ENCODE measurements around the gene NDUFA7. TPM values are rescaled to one million over a fixed set of nuclear protein-coding genes. Genes with fewer than 3 reads are reported as not detected.
"Not testable (repeated sequence)": the region's sequence is repeated elsewhere in the genome, so short reads cannot be mapped to it uniquely, and the experiment has no call there.

The NDUFA7 gene
- total RNA-seq, 4 donors from 2014 or later: 24.6 to 43.4 (median 38.5) TPM; not detected in 1

- Histone ChIP-seq H3K36me3 (no peaks in the 10 kb centered on the region), H3K27ac (peak overlapping the region in 2 of 4 donors; percentile 10 to 48), H3K4me3 (no peak overlapping the region), H3K9me3 (no peaks in the 10 kb centered on the region), H3K4me1 (peaks cover 0 to 19% (median 0%) of the 10 kb centered on the region in 4 donors), H3K27me3 (no peaks in the 10 kb centered on the region)
- no peak for DNase-seq
- no peak for TF ChIP-seq CTCF (IDR thresholded peaks at IDR 0.05)
Measured at GRCh38 chr19:8357007-8357521, 35.9 kb upstream of the NDUFA7 start.

GRCh38 chr19:8355631-8356402, 34.6 kb upstream of the NDUFA7 start:
- peak in 1 of 3 donors; percentile 64 for DNase-seq
- Histone ChIP-seq H3K27me3 (no peaks in the 10 kb centered on the region), H3K4me1 (peaks cover 0 to 9% (median 0%) of the 10 kb centered on the region in 4 donors), H3K9me3 (no peaks in the 10 kb centered on the region), H3K4me3 (no peak overlapping the region), H3K27ac (peak overlapping the region in 2 of 4 donors; percentile 35 to 59), H3K36me3 (no peaks in the 10 kb centered on the region)
- TF ChIP-seq CTCF (IDR thresholded peaks at IDR 0.05) (no peak), POLR2A (IDR thresholded peaks at IDR 0.05) (no peak)

- not testable (repeated sequence) for H3K9me3 ChIP-seq, DNase-seq, H3K4me3 ChIP-seq, H3K36me3 ChIP-seq, H3K27me3 ChIP-seq, H3K27ac ChIP-seq, H3K4me1 ChIP-seq
Measured at GRCh38 chr19:8352845-8353244, 31.7 kb upstream of the NDUFA7 start.

GRCh38 chr19:8352134-8352827, 31.1 kb upstream of the NDUFA7 start:
- no peaks in the 10 kb centered on the region for H3K9me3 ChIP-seq
- H3K27me3 ChIP-seq: no peaks in the 10 kb centered on the region
- no peak overlapping the region for H3K27ac ChIP-seq
- peaks cover 0 to 9% (median 0%) of the 10 kb centered on the region in 4 donors for H3K4me1 ChIP-seq
- H3K36me3 ChIP-seq: no peaks in the 10 kb centered on the region
- no peak for DNase-seq
- no peak for TF ChIP-seq POLR2A (IDR thresholded peaks at IDR 0.05)
- no peak for TF ChIP-seq CTCF (IDR thresholded peaks at IDR 0.05)
- no peak overlapping the region for H3K4me3 ChIP-seq

- not testable (repeated sequence) for H3K9me3 ChIP-seq, H3K27me3 ChIP-seq, H3K4me3 ChIP-seq, H3K27ac ChIP-seq, DNase-seq, H3K36me3 ChIP-seq, H3K4me1 ChIP-seq
Measured at GRCh38 chr19:8349629-8350372, 28.6 kb upstream of the NDUFA7 start.

GRCh38 chr19:8343483-8343844, 22.3 kb upstream of the NDUFA7 start:
- DNase-seq: no peak
- Histone ChIP-seq H3K36me3 (no peaks in the 10 kb centered on the region), H3K4me1 (peaks cover 0 to 12% (median 2%) of the 10 kb centered on the region in 4 donors), H3K9me3 (no peaks in the 10 kb centered on the region), H3K27me3 (peaks cover 0 to 3% of the 10 kb centered on the region in 2 donors), H3K27ac (no peak overlapping the region), H3K4me3 (peak overlapping the region in 3 of 4 donors; percentile 45 to 62 (median 53))
- TF ChIP-seq CTCF (IDR thresholded peaks at IDR 0.05) (no peak), POLR2A (IDR thresholded peaks at IDR 0.05) (no peak)

Measured in Peyer's patch (tissue), 4 donors.